PFSK-1 (cell line): ENCODE results near the gene SMTN.

ENCODE experiments used
- POLR2AphosphoS5 ChIP-seq: IDR thresholded peaks from 2 replicates; pipeline ENCODE4 v1.6.1; 2012; ENCODE audit warnings: low read depth, mild to moderate bottlenecking, control low read depth, low read length, moderate library complexity
- TAF1 ChIP-seq: IDR thresholded peaks from 2 replicates; pipeline ENCODE4 v1.6.1; 2012; ENCODE audit warnings: low read length, control low read depth, borderline replicate concordance; ENCODE audit not compliant: insufficient read depth
- TF ChIP-seq, protein P1 (sequence below), 2 experiments: IDR thresholded peaks; 2 replicates each; pipeline versions ENCODE4 v1.6.1 to v1.8.0; 2011 to 2012; ENCODE audit warnings: low read depth in 2 of 2, low read length in 2 of 2, control low read depth in 1 of 2, inconsistent platforms in 1 of 2, mild to moderate bottlenecking in 1 of 2, moderate library complexity in 1 of 2; ENCODE audit not compliant: insufficient read depth in 1 of 2

DNA sequence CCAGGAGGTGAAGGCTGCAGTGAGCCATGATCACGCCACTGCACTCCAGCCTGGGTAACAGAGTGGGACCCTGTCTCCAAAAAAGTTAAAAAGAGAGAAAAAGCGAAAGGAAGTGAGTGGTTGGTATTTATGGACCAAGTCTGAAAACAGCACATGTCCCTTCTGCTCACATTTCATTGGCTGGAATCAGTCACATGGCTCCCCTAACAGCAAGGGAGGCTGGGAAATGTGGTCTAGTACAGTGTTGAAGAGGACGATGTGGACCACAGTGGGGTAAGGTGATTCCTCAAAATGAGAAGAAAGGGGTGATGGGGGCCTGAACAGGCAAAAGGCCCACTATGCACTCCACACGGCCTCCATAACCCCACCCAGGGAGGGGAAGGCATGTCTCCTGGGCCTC is 32.5 kb upstream of the SMTN start:
- TF ChIP-seq TAF1 (no peak), POLR2AphosphoS5 (no peak)
- TF ChIP-seq, protein P1, sequence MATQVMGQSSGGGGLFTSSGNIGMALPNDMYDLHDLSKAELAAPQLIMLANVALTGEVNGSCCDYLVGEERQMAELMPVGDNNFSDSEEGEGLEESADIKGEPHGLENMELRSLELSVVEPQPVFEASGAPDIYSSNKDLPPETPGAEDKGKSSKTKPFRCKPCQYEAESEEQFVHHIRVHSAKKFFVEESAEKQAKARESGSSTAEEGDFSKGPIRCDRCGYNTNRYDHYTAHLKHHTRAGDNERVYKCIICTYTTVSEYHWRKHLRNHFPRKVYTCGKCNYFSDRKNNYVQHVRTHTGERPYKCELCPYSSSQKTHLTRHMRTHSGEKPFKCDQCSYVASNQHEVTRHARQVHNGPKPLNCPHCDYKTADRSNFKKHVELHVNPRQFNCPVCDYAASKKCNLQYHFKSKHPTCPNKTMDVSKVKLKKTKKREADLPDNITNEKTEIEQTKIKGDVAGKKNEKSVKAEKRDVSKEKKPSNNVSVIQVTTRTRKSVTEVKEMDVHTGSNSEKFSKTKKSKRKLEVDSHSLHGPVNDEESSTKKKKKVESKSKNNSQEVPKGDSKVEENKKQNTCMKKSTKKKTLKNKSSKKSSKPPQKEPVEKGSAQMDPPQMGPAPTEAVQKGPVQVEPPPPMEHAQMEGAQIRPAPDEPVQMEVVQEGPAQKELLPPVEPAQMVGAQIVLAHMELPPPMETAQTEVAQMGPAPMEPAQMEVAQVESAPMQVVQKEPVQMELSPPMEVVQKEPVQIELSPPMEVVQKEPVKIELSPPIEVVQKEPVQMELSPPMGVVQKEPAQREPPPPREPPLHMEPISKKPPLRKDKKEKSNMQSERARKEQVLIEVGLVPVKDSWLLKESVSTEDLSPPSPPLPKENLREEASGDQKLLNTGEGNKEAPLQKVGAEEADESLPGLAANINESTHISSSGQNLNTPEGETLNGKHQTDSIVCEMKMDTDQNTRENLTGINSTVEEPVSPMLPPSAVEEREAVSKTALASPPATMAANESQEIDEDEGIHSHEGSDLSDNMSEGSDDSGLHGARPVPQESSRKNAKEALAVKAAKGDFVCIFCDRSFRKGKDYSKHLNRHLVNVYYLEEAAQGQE (IDR thresholded peaks at IDR 0.05; ENCODE audit: insufficient read depth in 1 of 2, low read depth in 2 of 2, low read length in 2 of 2), result no peak
